Dedifferentiated amniotic fluid mesenchymal stem cell (primary cell): ENCODE data around the gene RPGRIP1L.

Experiments used
- DNase-seq: peaks from one replicate; pipeline ENCODE4 v3.0.0-alpha.2; 2016; ENCODE audit errors: extremely low spot score

The RPGRIP1L gene

GRCh38 chr16:53601961-53602360 is 101.7 kb downstream of the RPGRIP1L start:
- no peak for DNase-seq

GRCh38 chr16:53600616-53601015 is 103.0 kb downstream of the RPGRIP1L start:
- no peak for DNase-seq

- DNase-seq: peak; percentile 15
Observed at GRCh38 chr16:53600126-53600525, 103.5 kb downstream of the RPGRIP1L start.

- DNase-seq: no peak
Observed at GRCh38 chr16:53599548-53599947, 104.1 kb downstream of the RPGRIP1L start.

GRCh38 chr16:53598511-53599275 is 105.0 kb downstream of the RPGRIP1L start:
- DNase-seq: no peak

GRCh38 chr16:53597776-53598175 is 105.9 kb downstream of the RPGRIP1L start:
- no peak for DNase-seq

- no peak for DNase-seq
Observed at GRCh38 chr16:53588081-53588648, 115.5 kb downstream of the RPGRIP1L start.

- no peak for DNase-seq
Observed at GRCh38 chr16:53583401-53583800, 120.3 kb downstream of the RPGRIP1L start.

GRCh38 chr16:53581784-53582183 is 121.9 kb downstream of the RPGRIP1L start:
- DNase-seq: no peak

GRCh38 chr16:53580038-53580802 is 123.4 kb downstream of the RPGRIP1L start:
- no peak for DNase-seq

- DNase-seq: no peak
Observed at GRCh38 chr16:53576904-53577303, 126.8 kb downstream of the RPGRIP1L start.

GRCh38 chr16:53576210-53576609 is 127.4 kb downstream of the RPGRIP1L start:
- no peak for DNase-seq

- no peak for DNase-seq
Observed at GRCh38 chr16:53571763-53572162, 131.9 kb downstream of the RPGRIP1L start.

GRCh38 chr16:53566552-53567245 is 137.0 kb downstream of the RPGRIP1L start:
- DNase-seq: no peak

- DNase-seq: no peak
Observed at GRCh38 chr16:53565296-53565863, 138.3 kb downstream of the RPGRIP1L start.

- no peak for DNase-seq
Observed at GRCh38 chr16:53563426-53563825, 140.2 kb downstream of the RPGRIP1L start.

- no peak for DNase-seq
Observed at GRCh38 chr16:53561101-53561888, 142.4 kb downstream of the RPGRIP1L start.

GRCh38 chr16:53559270-53559951 is 144.2 kb downstream of the RPGRIP1L start:
- no peak for DNase-seq

GRCh38 chr16:53558710-53559109 is 144.9 kb downstream of the RPGRIP1L start:
- DNase-seq: no peak

- no peak for DNase-seq
Observed at GRCh38 chr16:53556521-53556920, 147.1 kb downstream of the RPGRIP1L start.
